HG03571 (cell line): ENCODE data around the gene MOCS2.

Experiments used
- ATAC-seq: cut with Tn5 transposase; IDR thresholded peaks from one replicate; pipeline ENCODE4 v1.9.1; 2021; ENCODE audit not compliant: unreplicated experiment

The MOCS2 gene

GRCh38 chr5:53053364-53053763 is 56.2 kb downstream of the MOCS2 start:
- ATAC-seq, result no peak

- ATAC-seq, result no peak
Observed at GRCh38 chr5:53052499-53052898, 57.1 kb downstream of the MOCS2 start.

- no peak for ATAC-seq
Observed at GRCh38 chr5:53048248-53048647, 61.3 kb downstream of the MOCS2 start.
